CD14-positive monocyte (primary cell): ENCODE measurements around the gene KRT79. TPM values are rescaled to one million over a fixed set of nuclear protein-coding genes. Genes with fewer than 3 reads are reported as not detected.

Source experiments
- DNase-seq, 3 donors: peaks; one replicate each; pipeline ENCODE4 v3.0.0-alpha.2; 2011 to 2022
- H2AFZ ChIP-seq: 2 replicates; pipeline ENCODE4 v1.6.0; 2012; ENCODE audit warnings: mild to moderate bottlenecking, low read depth, low read length, inconsistent platforms; ENCODE audit not compliant: insufficient read depth, poor library complexity, severe bottlenecking
- H3K27ac ChIP-seq, 2 donors: 1 replicate in 1 of 2; 2 replicates in 1 of 2; pipeline ENCODE4 v1.5.1; 2012 to 2013; ENCODE audit warnings: low read length in 2 of 2, control low read depth in 1 of 2, inconsistent platforms in 1 of 2, low read depth in 1 of 2, mild to moderate bottlenecking in 1 of 2
- H3K27me3 ChIP-seq, 2 donors: one replicate each; pipeline versions ENCODE4 v1.6.0 to v1.6.1; 2011 to 2013; ENCODE audit warnings: low read length in 2 of 2; ENCODE audit not compliant: control insufficient read depth in 2 of 2, insufficient read depth in 2 of 2
- H3K36me3 ChIP-seq, 2 donors: replicated peaks in 1 of 2; 1 replicate in 1 of 2; 2 replicates in 1 of 2; pipeline versions ENCODE4 v1.5.1 to v1.6.1; 2012 to 2013; ENCODE audit warnings: low read length in 2 of 2, control low read depth in 1 of 2, inconsistent platforms in 1 of 2, mild to moderate bottlenecking in 1 of 2; ENCODE audit not compliant: insufficient read depth in 2 of 2, control insufficient read depth in 1 of 2
- H3K4me1 ChIP-seq, 2 donors: 1 replicate in 1 of 2; 2 replicates in 1 of 2; pipeline versions ENCODE4 v1.5.1 to v1.6.1; 2012 to 2013; ENCODE audit warnings: low read length in 2 of 2, control low read depth in 1 of 2, inconsistent platforms in 1 of 2, mild to moderate bottlenecking in 1 of 2, moderate library complexity in 1 of 2; ENCODE audit not compliant: insufficient read depth in 2 of 2, control insufficient read depth in 1 of 2
- H3K4me2 ChIP-seq: replicated peaks from 2 replicates; pipeline ENCODE3; 2012; ENCODE audit warnings: low read length, moderate library complexity, mild to moderate bottlenecking; ENCODE audit not compliant: poor library complexity, severe bottlenecking; ENCODE audit errors: extremely low read depth
- H3K4me3 ChIP-seq, 3 experiments: fragments of 200-600 bp in 1 of 3; sonication (generic) in 1 of 3; replicated peaks in 1 of 3; 1 replicate in 2 of 3; 2 replicates in 1 of 3; pipeline ENCODE4 v1.5.1; 2011 to 2013; ENCODE audit warnings: low read length in 3 of 3, mild to moderate bottlenecking in 3 of 3, control low read depth in 2 of 3, low read depth in 2 of 3, inconsistent platforms in 1 of 3, moderate library complexity in 1 of 3
- H3K79me2 ChIP-seq: 2 replicates; pipeline ENCODE4 v1.6.0; 2012; ENCODE audit warnings: mild to moderate bottlenecking, control low read depth, inconsistent platforms, low read length, moderate library complexity; ENCODE audit not compliant: insufficient read depth
- H3K9ac ChIP-seq: 2 replicates; pipeline ENCODE4 v1.6.0; 2017; ENCODE audit warnings: low read length, mild to moderate bottlenecking; ENCODE audit not compliant: insufficient read depth, poor library complexity, severe bottlenecking
- H3K9me3 ChIP-seq, 2 donors: replicated peaks in 1 of 2; 1 replicate in 1 of 2; 2 replicates in 1 of 2; pipeline versions ENCODE4 v1.5.1 to v1.6.1; 2012 to 2013; ENCODE audit warnings: low read length in 2 of 2, control low read depth in 1 of 2; ENCODE audit not compliant: control insufficient read depth in 1 of 2, insufficient read depth in 1 of 2
- H4K20me1 ChIP-seq: 2 replicates; pipeline ENCODE4 v1.6.0; 2012; ENCODE audit warnings: mild to moderate bottlenecking, low read length, control low read depth, moderate library complexity; ENCODE audit not compliant: insufficient read depth
- H3K27ac Mint-ChIP-seq, 7 donors: one replicate each; pipeline ENCODE4 v1.8.0; 2020; ENCODE audit warnings: mild to moderate bottlenecking in 7 of 7, mixed read lengths in 7 of 7, moderate library complexity in 6 of 7, inconsistent platforms in 2 of 7
- H3K27me3 Mint-ChIP-seq, 3 donors: one replicate each; pipeline ENCODE4 v1.8.0; 2021 to 2022; ENCODE audit warnings: low read depth in 3 of 3, mild to moderate bottlenecking in 3 of 3, mixed read lengths in 3 of 3, moderate library complexity in 3 of 3, inconsistent platforms in 1 of 3
- H3K36me3 Mint-ChIP-seq, 2 donors: one replicate each; pipeline ENCODE4 v1.8.0; 2020; ENCODE audit warnings: mixed read lengths in 2 of 2, inconsistent platforms in 1 of 2, mild to moderate bottlenecking in 1 of 2
- H3K4me1 Mint-ChIP-seq: one replicate; pipeline ENCODE4 v1.8.0; 2020; ENCODE audit warnings: mild to moderate bottlenecking, mixed read lengths
- H3K4me3 Mint-ChIP-seq, 2 donors: one replicate each; pipeline ENCODE4 v1.8.0; 2020; ENCODE audit warnings: mild to moderate bottlenecking in 2 of 2, mixed read lengths in 2 of 2, moderate library complexity in 1 of 2
- H3K9me3 Mint-ChIP-seq, 7 donors: one replicate each; pipeline ENCODE4 v1.8.0; 2020 to 2022; ENCODE audit warnings: mixed read lengths in 7 of 7, mild to moderate bottlenecking in 6 of 7, moderate library complexity in 6 of 7, inconsistent platforms in 2 of 7
- WGBS: methylation state at CpG from one replicate; pipeline ENCODE4 v1.1.5; 2013; ENCODE audit warnings: missing lambda C conversion rate; ENCODE audit not compliant: insufficient coverage; 5-methylcytosine and 5-hydroxymethylcytosine counted together
- intact Hi-C, 2 donors: fragments of 100-400 bp; cut with micrococcal nuclease; formaldehyde crosslinking; loops; one replicate each; pipeline versions ENCODE4 v1.15.0 to v1.15.1; 2023
- polyA plus RNA-seq, 3 donors: library from polyadenylated mRNA; depleted of rRNA in 1 of 3; unstranded in 2 of 3; stranded (reverse) in 1 of 3; fragments of 300-500 nt in 2 of 3; fragments of >200 nt in 1 of 3; fragmentation: Illumina TruSeq in 2 of 3; gene quantifications; 1 replicate in 2 of 3; 2 replicates in 1 of 3; pipeline ENCODE4 v1.2.3, GENCODE V29; 2012 to 2021
- TF ChIP-seq, protein P1 (sequence below): fragments of 200-600 bp; IDR thresholded peaks from one replicate; pipeline ENCODE4 v1.8.0; 2022; ENCODE audit warnings: antibody characterized with exemption, mild to moderate bottlenecking

The KRT79 gene
- polyA plus RNA-seq, 3 donors: not detected

DNA sequence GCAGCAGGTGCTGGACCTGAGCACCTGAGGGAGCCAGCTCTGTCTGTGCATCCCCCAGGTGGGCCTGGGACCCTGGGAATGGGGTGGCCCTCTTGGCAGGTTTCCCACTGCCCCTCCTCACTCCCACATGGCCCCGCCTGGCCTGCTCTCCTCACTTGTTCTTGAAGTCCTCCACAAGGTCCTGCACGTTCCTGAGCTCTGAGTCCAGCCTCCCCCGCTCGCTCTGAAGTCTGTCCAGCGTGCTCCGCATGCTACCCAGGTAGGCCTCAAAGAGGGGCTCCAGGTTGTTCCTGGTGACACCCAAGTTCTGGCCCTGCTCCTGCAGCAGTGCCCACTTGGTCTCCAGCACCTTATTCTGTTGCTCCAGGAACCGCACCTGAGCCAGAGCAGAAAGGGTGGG lies 2.9 kb downstream of the KRT79 start:
- Histone ChIP-seq H2AFZ (no peak overlapping the region), H4K20me1 (no peaks in the 10 kb centered on the region), H3K27ac (no peak overlapping the region), H3K79me2 (no peaks in the 10 kb centered on the region), H3K9me3 (no peaks in the 10 kb centered on the region), H3K4me1 (peaks cover 0 to 6% of the 10 kb centered on the region in 2 donors), H3K4me2 (no peak overlapping the region), H3K9ac (no peak overlapping the region), H3K4me3 (no peak overlapping the region), H3K27me3 (no peaks in the 10 kb centered on the region), H3K36me3 (no peaks in the 10 kb centered on the region)
- Mint-ChIP-seq H3K36me3 (no peaks in the 10 kb centered on the region), H3K9me3 (no peaks in the 10 kb centered on the region), H3K27me3 (peaks cover 0 to 9% (median 0%) of the 10 kb centered on the region in 3 donors), H3K27ac (peak overlapping the region in 1 of 7 donors; percentile 33), H3K4me1 (peaks cover 14% of the 10 kb centered on the region), H3K4me3 (no peak overlapping the region)
- TF ChIP-seq, protein P1, sequence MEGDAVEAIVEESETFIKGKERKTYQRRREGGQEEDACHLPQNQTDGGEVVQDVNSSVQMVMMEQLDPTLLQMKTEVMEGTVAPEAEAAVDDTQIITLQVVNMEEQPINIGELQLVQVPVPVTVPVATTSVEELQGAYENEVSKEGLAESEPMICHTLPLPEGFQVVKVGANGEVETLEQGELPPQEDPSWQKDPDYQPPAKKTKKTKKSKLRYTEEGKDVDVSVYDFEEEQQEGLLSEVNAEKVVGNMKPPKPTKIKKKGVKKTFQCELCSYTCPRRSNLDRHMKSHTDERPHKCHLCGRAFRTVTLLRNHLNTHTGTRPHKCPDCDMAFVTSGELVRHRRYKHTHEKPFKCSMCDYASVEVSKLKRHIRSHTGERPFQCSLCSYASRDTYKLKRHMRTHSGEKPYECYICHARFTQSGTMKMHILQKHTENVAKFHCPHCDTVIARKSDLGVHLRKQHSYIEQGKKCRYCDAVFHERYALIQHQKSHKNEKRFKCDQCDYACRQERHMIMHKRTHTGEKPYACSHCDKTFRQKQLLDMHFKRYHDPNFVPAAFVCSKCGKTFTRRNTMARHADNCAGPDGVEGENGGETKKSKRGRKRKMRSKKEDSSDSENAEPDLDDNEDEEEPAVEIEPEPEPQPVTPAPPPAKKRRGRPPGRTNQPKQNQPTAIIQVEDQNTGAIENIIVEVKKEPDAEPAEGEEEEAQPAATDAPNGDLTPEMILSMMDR: no peak
- no peak for DNase-seq
- 92% methylated on average over 7 of the region's 7 CpGs for WGBS
- intact Hi-C loops: no loop called here

DNA sequence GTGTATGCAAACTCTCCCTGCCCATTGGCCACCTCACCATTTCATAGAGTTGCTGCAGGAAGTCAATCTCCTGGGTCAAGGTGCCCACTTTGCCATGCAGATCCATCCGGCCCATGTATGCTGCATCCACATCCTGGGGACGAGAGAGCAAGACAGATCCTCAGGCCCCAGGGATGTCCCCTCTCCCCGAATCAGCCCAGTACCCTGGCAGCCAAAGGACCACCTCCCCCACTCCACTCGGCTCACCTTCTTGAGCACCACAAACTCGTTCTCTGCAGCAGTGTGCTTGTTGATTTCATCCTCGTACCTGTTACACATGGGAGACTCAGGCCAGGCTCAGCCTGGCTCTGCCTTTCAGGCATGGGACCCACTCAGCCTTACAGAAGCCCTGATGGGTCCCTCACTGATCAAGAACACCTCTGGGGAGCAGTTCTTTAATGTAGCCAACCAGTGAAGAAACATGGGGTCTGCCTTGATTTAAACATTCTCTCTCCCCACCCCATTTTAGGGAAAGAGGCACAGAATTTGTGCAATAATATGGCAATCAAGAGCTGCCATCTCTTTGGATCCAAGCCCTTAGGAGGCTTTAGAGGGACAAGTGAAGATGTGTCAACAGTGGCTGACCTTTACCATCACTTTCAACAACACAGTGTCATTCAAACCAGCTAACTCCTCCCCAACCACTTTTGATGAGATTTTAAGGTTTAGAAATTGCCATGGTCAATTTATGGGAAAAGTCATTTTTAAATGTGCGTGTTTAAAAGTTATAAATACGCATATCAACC lies 3.9 kb downstream of the KRT79 start:
- Histone ChIP-seq H3K27ac (no peak overlapping the region), H3K4me3 (no peak overlapping the region), H3K79me2 (no peaks in the 10 kb centered on the region), H3K9ac (no peak overlapping the region), H3K27me3 (no peaks in the 10 kb centered on the region), H3K9me3 (no peaks in the 10 kb centered on the region), H3K4me1 (peaks cover 0 to 6% of the 10 kb centered on the region in 2 donors), H3K4me2 (no peak overlapping the region), H3K36me3 (no peaks in the 10 kb centered on the region), H2AFZ (no peak overlapping the region), H4K20me1 (no peaks in the 10 kb centered on the region)
- H3K27ac Mint-ChIP-seq: no peak overlapping the region
- no peaks in the 10 kb centered on the region for H3K9me3 Mint-ChIP-seq
- intact Hi-C loops: no loop called here
- WGBS: 88% methylated on average over 6 of the region's 8 CpGs
- H3K36me3 Mint-ChIP-seq: no peaks in the 10 kb centered on the region
- TF ChIP-seq, protein P1: no peak
- DNase-seq: no peak
- no peak overlapping the region for H3K4me3 Mint-ChIP-seq
- peaks cover 0 to 9% (median 1%) of the 10 kb centered on the region in 3 donors for H3K27me3 Mint-ChIP-seq
- peaks cover 10% of the 10 kb centered on the region for H3K4me1 Mint-ChIP-seq
